ENCODE measurements around the gene KRTAP10-2. TPM values are rescaled to one million over a fixed set of nuclear protein-coding genes. Genes with fewer than 3 reads are reported as not detected.

KRTAP10-2 gene
- total RNA-seq, 2 experiments from 2014 or later = not detected

DNA sequence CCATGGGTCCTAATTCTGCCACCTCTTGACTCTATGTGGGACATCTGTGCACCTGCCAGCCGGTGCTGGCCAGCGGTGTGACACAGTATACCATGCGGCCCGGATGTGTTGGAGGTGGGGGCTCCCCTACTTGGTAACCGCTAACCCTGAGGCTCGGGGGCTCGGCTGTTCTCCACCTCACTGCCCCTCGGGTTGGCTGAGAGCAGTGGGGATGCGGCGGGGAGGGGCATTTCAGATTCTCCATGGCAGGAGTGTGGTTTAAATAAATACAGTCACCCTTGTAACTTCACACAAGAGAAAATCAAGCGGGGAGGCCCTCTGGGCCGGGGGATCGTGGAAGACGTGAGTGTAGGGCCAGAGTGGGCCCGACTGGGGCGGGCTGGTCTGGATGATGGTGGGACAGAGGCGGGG lies 22.3 kb downstream of the KRTAP10-2 start:
- DNase-seq = no peak
- Mint-ChIP-seq H3K4me3 (no peak overlapping the region), H3K27ac (no peak overlapping the region), H3K27me3 (no peaks in the 10 kb centered on the region), H3K36me3 (ENCODE audit: low read depth) (no peaks in the 10 kb centered on the region), H3K4me1 (ENCODE audit: low read depth) (no peaks in the 10 kb centered on the region), H3K9me3 (no peaks in the 10 kb centered on the region)
- ATAC-seq = no peak
- intact Hi-C loops (cut with micrococcal nuclease) = no loop called here
- ChIA-PET POLR2A (no interaction called here), CTCF (no interaction called here)
- TF ChIP-seq, protein P1, sequence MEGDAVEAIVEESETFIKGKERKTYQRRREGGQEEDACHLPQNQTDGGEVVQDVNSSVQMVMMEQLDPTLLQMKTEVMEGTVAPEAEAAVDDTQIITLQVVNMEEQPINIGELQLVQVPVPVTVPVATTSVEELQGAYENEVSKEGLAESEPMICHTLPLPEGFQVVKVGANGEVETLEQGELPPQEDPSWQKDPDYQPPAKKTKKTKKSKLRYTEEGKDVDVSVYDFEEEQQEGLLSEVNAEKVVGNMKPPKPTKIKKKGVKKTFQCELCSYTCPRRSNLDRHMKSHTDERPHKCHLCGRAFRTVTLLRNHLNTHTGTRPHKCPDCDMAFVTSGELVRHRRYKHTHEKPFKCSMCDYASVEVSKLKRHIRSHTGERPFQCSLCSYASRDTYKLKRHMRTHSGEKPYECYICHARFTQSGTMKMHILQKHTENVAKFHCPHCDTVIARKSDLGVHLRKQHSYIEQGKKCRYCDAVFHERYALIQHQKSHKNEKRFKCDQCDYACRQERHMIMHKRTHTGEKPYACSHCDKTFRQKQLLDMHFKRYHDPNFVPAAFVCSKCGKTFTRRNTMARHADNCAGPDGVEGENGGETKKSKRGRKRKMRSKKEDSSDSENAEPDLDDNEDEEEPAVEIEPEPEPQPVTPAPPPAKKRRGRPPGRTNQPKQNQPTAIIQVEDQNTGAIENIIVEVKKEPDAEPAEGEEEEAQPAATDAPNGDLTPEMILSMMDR (IDR thresholded peaks at IDR 0.05) = no peak

DNA sequence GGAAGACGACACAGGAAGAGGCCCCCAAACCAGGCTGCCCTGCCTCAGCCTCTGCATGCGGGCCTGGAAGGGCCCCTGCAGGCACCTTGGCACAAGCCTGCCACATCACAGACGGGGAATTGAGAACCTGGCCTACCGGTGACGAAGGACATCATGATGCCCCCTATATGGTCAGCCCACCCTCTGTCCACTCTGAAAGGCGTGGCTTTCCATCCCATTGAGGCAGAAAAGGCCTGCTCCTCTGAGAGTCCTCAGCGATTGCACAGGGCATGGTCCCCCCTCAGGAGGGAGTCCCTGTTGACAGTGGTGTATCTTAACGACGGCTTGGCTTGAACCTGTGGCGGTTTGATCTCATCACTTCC lies 22.7 kb downstream of the KRTAP10-2 start:
- ChIA-PET CTCF (no interaction called here), POLR2A (no interaction called here)
- ATAC-seq = no peak
- no peaks in the 10 kb centered on the region for H3K9me3 Mint-ChIP-seq
- H3K27me3 Mint-ChIP-seq = no peaks in the 10 kb centered on the region
- no peak overlapping the region for H3K27ac Mint-ChIP-seq
- no peaks in the 10 kb centered on the region for H3K4me1 Mint-ChIP-seq (ENCODE audit: low read depth)
- TF ChIP-seq, protein P1 (IDR thresholded peaks at IDR 0.05) = no peak
- DNase-seq = no peak
- intact Hi-C loops (cut with micrococcal nuclease) = no loop called here
- H3K36me3 Mint-ChIP-seq (ENCODE audit: low read depth) = no peaks in the 10 kb centered on the region
- no peak overlapping the region for H3K4me3 Mint-ChIP-seq

- ATAC-seq = no peak
- Mint-ChIP-seq H3K4me3 (no peak overlapping the region), H3K27ac (no peak overlapping the region), H3K27me3 (no peaks in the 10 kb centered on the region), H3K36me3 (ENCODE audit: low read depth) (no peaks in the 10 kb centered on the region), H3K9me3 (no peaks in the 10 kb centered on the region), H3K4me1 (ENCODE audit: low read depth) (no peaks in the 10 kb centered on the region)
- no peak for DNase-seq
- CTCF ChIA-PET = no interaction called here
- intact Hi-C loops (cut with micrococcal nuclease) = no loop called here
- TF ChIP-seq, protein P1 (IDR thresholded peaks at IDR 0.05) = no peak
- POLR2A ChIA-PET = no interaction called here
Measured at GRCh38 chr21:44527983-44528633, 23.2 kb downstream of the KRTAP10-2 start.

DNA sequence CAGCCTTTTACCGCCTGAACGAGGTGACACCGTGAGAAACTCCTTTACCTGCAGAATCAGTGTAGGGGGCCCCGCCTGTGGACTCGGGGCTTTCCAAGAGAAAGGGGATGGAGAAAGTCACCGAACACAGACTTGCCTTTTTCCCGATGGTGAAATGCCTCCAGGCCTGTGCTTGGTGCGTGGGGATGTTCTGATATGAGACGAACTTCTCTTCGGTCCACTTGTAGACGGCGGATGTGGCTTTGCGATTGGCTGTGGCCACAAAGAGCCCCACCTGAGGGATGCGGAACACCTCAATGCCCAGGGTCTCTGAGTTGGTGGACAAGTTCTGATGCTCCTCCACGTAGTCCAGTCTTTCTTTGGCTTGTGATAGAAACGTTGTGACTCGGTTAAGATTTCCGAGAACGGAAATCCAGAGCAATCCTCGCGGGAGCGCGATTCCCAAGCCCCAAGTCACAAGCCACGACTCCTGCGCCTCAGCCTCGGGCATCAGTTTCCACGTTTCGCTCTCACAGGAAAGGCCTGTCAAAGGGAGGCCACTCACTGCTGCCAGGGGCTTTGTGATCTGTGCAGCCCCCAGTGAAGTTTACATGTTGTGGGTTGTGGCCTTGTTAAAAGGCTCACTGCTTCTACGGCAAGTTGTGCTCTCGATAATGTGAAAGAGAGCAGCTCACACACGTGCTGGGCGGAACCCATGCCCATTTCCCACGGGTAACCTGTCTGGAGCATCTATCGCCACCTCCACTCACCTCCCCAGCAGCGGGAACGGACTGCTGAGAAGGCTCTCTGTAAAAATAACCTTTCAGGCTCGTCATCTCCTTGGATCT lies 23.9 kb downstream of the KRTAP10-2 start:
- Mint-ChIP-seq H3K27me3 (no peaks in the 10 kb centered on the region), H3K36me3 (ENCODE audit: low read depth) (no peaks in the 10 kb centered on the region), H3K4me1 (ENCODE audit: low read depth) (no peaks in the 10 kb centered on the region), H3K27ac (no peak overlapping the region), H3K4me3 (no peak overlapping the region), H3K9me3 (no peaks in the 10 kb centered on the region)
- ChIA-PET CTCF (interaction anchor here (1.2 kb wide), 1 partner anchor 17 kb away, joined by 3 read pairs; no protein-coding TSS in a partner anchor), POLR2A (no interaction called here)
- no peak for DNase-seq
- intact Hi-C loops (cut with micrococcal nuclease) = no loop called here
- TF ChIP-seq, protein P1 (IDR thresholded peaks at IDR 0.05) = no peak
- no peak for ATAC-seq
